ENCODE measurements around the gene IMPDH2. TPM values are rescaled to one million over a fixed set of nuclear protein-coding genes. Genes with fewer than 3 reads are reported as not detected.

The IMPDH2 gene
- total and polyA plus RNA-seq, 3 donors from 2014 or later, result 93.0 to 98.5 (median 95.0) TPM

DNA sequence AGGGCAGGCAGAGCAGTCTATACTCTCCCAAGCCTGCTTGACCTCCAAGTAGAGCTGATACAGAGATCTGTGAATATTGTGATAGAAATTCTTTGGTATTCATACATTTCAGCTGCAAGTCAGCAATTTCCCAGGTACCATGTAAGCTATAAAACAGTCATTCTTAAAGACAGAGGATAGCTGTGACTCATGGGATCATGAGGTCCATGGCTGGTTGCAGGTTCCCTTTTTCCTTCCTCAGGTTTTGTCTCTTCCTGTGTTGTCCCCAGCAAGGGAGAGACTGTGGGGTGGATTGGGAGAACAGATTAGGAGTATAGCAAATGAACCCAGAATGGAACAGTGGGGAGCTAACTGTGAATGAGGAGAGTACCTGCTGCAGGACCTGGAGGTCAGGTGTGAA lies 44.5 kb downstream of the IMPDH2 start:
- DNase-seq, result no peak
- H3K27me3 ChIP-seq, result no peaks in the 10 kb centered on the region
- H3K9me3 ChIP-seq, result no peaks in the 10 kb centered on the region
- H3K4me3 ChIP-seq, result no peak overlapping the region
- TF ChIP-seq POLR2A (IDR thresholded peaks at IDR 0.05), result no peak
- no peaks in the 10 kb centered on the region for H3K36me3 ChIP-seq (ENCODE audit: low read depth, missing control alignments)
- intact Hi-C loops (cut with DNase I; ENCODE audit: low total_unique reads), result no loop called here
- no peak overlapping the region for H3K27ac ChIP-seq
- peaks cover 6% of the 10 kb centered on the region for H3K4me1 ChIP-seq

DNA sequence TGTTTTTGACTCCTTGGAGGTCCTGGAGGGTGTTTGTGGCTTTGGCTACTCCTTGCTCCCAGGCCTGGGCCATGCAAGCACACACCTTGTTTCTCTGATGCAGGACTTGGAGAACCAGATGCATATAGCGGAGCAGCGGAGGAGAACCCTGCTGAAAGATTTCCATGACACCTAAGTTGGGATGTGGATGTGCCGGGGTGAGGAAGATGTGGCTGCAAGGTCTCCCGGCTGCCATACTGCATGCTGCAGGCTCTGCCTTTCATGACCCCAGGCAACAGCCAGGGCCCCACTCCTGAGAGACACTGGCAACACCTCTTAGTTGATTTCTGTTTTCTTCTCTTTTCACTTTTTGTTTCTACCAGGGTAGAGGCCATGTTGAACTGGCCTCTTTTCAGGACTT lies 46.1 kb downstream of the IMPDH2 start:
- H3K36me3 ChIP-seq (ENCODE audit: low read depth, missing control alignments), result no peaks in the 10 kb centered on the region
- no peaks in the 10 kb centered on the region for H3K4me1 ChIP-seq
- H3K27ac ChIP-seq, result no peak overlapping the region
- H3K27me3 ChIP-seq, result no peaks in the 10 kb centered on the region
- DNase-seq, result no peak
- no peaks in the 10 kb centered on the region for H3K9me3 ChIP-seq
- WGBS, 2 donors, result 95 to 96% methylated on average over 4 of the region's 4 CpGs
- intact Hi-C loops (cut with DNase I; ENCODE audit: low total_unique reads), result no loop called here
- no peak for TF ChIP-seq POLR2A (IDR thresholded peaks at IDR 0.05)
- no peak overlapping the region for H3K4me3 ChIP-seq

DNA sequence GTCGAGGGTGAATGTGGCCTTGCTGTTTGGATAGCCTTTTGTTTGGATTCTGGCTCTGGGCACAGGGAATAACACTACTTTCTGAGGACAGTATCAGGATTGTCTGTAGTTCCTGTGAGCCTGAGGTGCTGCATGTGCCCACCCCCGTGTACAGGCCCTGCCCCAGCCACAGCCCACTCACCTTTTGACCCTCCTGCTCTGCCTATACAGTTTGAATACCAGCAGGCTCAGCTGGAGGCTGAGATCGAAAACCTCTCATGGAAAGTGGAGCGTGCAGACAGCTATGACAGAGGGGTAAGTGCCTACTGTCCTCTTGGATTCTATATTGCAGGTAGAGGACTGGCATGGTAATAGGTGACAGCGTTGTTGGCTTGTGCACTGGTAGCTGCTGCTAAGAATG lies 46.5 kb downstream of the IMPDH2 start:
- Histone ChIP-seq H3K9me3 (no peaks in the 10 kb centered on the region), H3K27ac (no peak overlapping the region), H3K27me3 (no peaks in the 10 kb centered on the region), H3K36me3 (ENCODE audit: low read depth, missing control alignments) (no peaks in the 10 kb centered on the region), H3K4me1 (peaks cover 3% of the 10 kb centered on the region), H3K4me3 (no peak overlapping the region)
- TF ChIP-seq, protein P1, sequence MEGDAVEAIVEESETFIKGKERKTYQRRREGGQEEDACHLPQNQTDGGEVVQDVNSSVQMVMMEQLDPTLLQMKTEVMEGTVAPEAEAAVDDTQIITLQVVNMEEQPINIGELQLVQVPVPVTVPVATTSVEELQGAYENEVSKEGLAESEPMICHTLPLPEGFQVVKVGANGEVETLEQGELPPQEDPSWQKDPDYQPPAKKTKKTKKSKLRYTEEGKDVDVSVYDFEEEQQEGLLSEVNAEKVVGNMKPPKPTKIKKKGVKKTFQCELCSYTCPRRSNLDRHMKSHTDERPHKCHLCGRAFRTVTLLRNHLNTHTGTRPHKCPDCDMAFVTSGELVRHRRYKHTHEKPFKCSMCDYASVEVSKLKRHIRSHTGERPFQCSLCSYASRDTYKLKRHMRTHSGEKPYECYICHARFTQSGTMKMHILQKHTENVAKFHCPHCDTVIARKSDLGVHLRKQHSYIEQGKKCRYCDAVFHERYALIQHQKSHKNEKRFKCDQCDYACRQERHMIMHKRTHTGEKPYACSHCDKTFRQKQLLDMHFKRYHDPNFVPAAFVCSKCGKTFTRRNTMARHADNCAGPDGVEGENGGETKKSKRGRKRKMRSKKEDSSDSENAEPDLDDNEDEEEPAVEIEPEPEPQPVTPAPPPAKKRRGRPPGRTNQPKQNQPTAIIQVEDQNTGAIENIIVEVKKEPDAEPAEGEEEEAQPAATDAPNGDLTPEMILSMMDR (IDR thresholded peaks at IDR 0.05), result no peak
- TF ChIP-seq POLR2A (IDR thresholded peaks at IDR 0.05), result no peak
- DNase-seq, result no peak
- WGBS, 2 donors, result 75 to 79% methylated on average over 5 of the region's 5 CpGs
- intact Hi-C loops (cut with DNase I; ENCODE audit: low total_unique reads), result no loop called here

DNA sequence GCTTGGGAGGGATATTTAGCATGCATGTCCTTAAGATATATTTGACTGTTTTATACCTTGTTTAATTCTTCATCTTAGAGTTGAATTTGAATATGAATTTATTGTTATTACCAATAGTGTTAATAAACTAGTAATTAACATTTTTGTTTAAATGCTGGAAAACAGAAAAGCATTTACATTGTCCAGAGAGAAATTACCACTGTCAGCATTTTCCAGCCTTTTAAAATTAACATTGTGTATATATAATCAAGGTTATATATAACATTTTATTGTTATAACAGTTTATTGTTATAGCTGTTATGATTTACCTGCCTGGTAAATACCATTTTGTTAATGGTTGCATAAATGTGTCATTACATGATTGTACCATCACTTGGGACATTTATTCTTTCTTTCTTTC lies 47.2 kb downstream of the IMPDH2 start:
- intact Hi-C loops (cut with DNase I; ENCODE audit: low total_unique reads), result no loop called here
- H3K4me3 ChIP-seq, result no peak overlapping the region
- no peaks in the 10 kb centered on the region for H3K9me3 ChIP-seq
- TF ChIP-seq, protein P1 (IDR thresholded peaks at IDR 0.05), result no peak
- H3K27me3 ChIP-seq, result no peaks in the 10 kb centered on the region
- no peak for DNase-seq
- H3K4me1 ChIP-seq, result peaks cover 8% of the 10 kb centered on the region
- no peak overlapping the region for H3K27ac ChIP-seq
- no peaks in the 10 kb centered on the region for H3K36me3 ChIP-seq (ENCODE audit: low read depth, missing control alignments)

DNA sequence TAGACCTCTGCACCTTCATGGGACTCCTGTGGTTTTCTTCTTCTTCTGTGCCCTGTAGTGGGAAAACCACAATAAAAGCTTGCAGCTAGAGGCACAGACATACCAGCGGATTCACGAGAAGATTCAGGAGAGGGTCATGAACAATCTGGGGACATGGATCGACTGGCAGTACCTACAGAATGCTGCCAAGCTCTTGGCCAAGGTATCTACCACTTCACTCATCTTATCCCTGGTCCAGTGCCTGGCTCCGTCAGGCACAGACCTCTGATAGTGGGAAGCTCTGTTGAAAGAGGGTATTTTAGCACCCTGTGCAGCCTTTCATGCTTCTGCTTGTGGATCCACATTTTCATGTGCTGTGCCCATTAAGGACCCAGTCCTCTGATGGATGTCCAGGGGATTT lies 48.9 kb downstream of the IMPDH2 start:
- DNase-seq, result no peak
- intact Hi-C loops (cut with DNase I; ENCODE audit: low total_unique reads), result no loop called here
- Histone ChIP-seq H3K4me3 (no peak overlapping the region), H3K4me1 (peaks cover 8% of the 10 kb centered on the region), H3K27me3 (no peaks in the 10 kb centered on the region), H3K36me3 (ENCODE audit: low read depth, missing control alignments) (no peaks in the 10 kb centered on the region), H3K27ac (no peak overlapping the region), H3K9me3 (no peaks in the 10 kb centered on the region)
- WGBS, 2 donors, result 86 to 99% methylated on average over 4 of the region's 4 CpGs
- TF ChIP-seq, protein P1 (IDR thresholded peaks at IDR 0.05), result no peak
- TF ChIP-seq POLR2A (IDR thresholded peaks at IDR 0.05), result no peak

DNA sequence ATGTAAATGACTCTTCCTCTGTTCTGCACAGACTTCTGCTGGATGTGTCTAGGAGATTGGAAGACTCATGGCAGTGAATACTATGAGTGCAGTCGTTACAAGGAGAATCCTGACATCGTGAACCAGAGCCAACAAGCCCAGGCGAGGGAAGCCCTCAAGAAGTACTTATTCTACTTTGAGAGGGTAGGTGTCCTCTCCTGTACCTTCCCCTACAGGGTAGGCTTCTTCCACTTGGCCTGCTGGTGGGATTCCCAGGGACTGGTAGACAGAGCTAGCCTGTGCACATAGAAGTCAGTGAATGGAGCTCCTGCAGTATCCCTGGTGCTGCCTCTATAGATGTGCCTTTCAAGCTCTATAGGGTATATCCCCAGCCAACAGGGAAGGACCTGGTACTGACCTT lies 49.7 kb downstream of the IMPDH2 start:
- no peak for DNase-seq
- intact Hi-C loops (cut with DNase I; ENCODE audit: low total_unique reads), result no loop called here
- Histone ChIP-seq H3K27ac (no peak overlapping the region), H3K27me3 (no peaks in the 10 kb centered on the region), H3K4me1 (peaks cover 8% of the 10 kb centered on the region), H3K36me3 (ENCODE audit: low read depth, missing control alignments) (no peaks in the 10 kb centered on the region), H3K4me3 (no peak overlapping the region), H3K9me3 (no peaks in the 10 kb centered on the region)
- 85 to 91% methylated on average over 3 of the region's 3 CpGs for WGBS, 2 donors
- TF ChIP-seq, protein P1 (IDR thresholded peaks at IDR 0.05), result no peak
- no peak for TF ChIP-seq POLR2A (IDR thresholded peaks at IDR 0.05)

MicroRNA genes within 50 kb of the gene (microRNA counts, 767-probe panel; counts per million panel counts)
- 9,936 to 10,947 counts per million in 2 donors for microRNA hsa-miR-191-5p
- microRNA hsa-miR-425-5p, result 0 to 152 counts per million in 2 donors

Small RNA genes lying within 50 kb of the gene (microRNA-seq; reads per million reads assigned to microRNA genes)
- 15,231 to 18,667 reads per million in 2 donors for gene MIR191 (ENCODE audit: borderline number of aligned reads in 2 of 2, borderline replicate concordance in 1 of 2)
- 1,002 to 1,467 reads per million in 2 donors for gene MIR425 (ENCODE audit: borderline number of aligned reads in 2 of 2, borderline replicate concordance in 1 of 2)

Small RNA genes lying within 50 kb of the gene (small RNA-seq; reads per million reads assigned to genes)
- gene MIR191, result 1,896 to 2,457 reads per million in 2 donors
- 2.6 to 6.1 reads per million in 2 donors for gene MIR425

Other genes starting within 250 kb of the IMPDH2 start
- 100 to 1,000 TPM in 1 of 2 donors, 10 to 100 TPM in 1; 52.2 to 150 TPM for gene PRKAR2A, start 181.5 kb downstream of the IMPDH2 start, total RNA-seq
- 166 TPM for gene PRKAR2A, start 181.5 kb downstream of the IMPDH2 start, polyA plus RNA-seq (ENCODE audit: insufficient read depth, low read depth, low replicate concordance)
- gene SLC25A20, start 130.5 kb downstream of the IMPDH2 start, total RNA-seq, result 10 to 100 TPM; 13.0 to 15.7 TPM
- 19.6 TPM for gene SLC25A20, start 130.5 kb downstream of the IMPDH2 start, polyA plus RNA-seq (ENCODE audit: insufficient read depth, low read depth, low replicate concordance)
- 100 to 1,000 TPM; 127 to 157 TPM for gene ARIH2, start 110.6 kb downstream of the IMPDH2 start, total RNA-seq
- 106 TPM for gene ARIH2, start 110.6 kb downstream of the IMPDH2 start, polyA plus RNA-seq (ENCODE audit: insufficient read depth, low read depth, low replicate concordance)
- 100 to 1,000 TPM; 107 to 122 TPM for gene P4HTM, start 39.2 kb downstream of the IMPDH2 start, total RNA-seq
- 52.3 TPM for gene P4HTM, start 39.2 kb downstream of the IMPDH2 start, polyA plus RNA-seq (ENCODE audit: insufficient read depth, low read depth, low replicate concordance)
- gene WDR6, start 22.0 kb downstream of the IMPDH2 start, total RNA-seq, result 100 to 1,000 TPM; 171 to 172 TPM
- 92.0 TPM for gene WDR6, start 22.0 kb downstream of the IMPDH2 start, polyA plus RNA-seq (ENCODE audit: insufficient read depth, low read depth, low replicate concordance)
- gene DALRD3, start 10.8 kb downstream of the IMPDH2 start, total RNA-seq, result 100 to 1,000 TPM in 1 of 2 donors, 10 to 100 TPM in 1; 92.0 to 106 TPM
- 121 TPM for gene DALRD3, start 10.8 kb downstream of the IMPDH2 start, polyA plus RNA-seq (ENCODE audit: insufficient read depth, low read depth, low replicate concordance)
- gene NDUFAF3, start 7.3 kb downstream of the IMPDH2 start, total RNA-seq, result 100 to 1,000 TPM; 324 to 416 TPM
- gene NDUFAF3, start 7.3 kb downstream of the IMPDH2 start, polyA plus RNA-seq (ENCODE audit: insufficient read depth, low read depth, low replicate concordance), result 544 TPM
- gene QRICH1, start 64.7 kb upstream of the IMPDH2 start, total RNA-seq, result 100 to 1,000 TPM; 280 to 287 TPM
- 126 TPM for gene QRICH1, start 64.7 kb upstream of the IMPDH2 start, polyA plus RNA-seq (ENCODE audit: insufficient read depth, low read depth, low replicate concordance)
- 100 to 1,000 TPM; 198 to 246 TPM for gene QARS1, start 75.4 kb upstream of the IMPDH2 start, total RNA-seq
- 175 TPM for gene QARS1, start 75.4 kb upstream of the IMPDH2 start, polyA plus RNA-seq (ENCODE audit: insufficient read depth, low read depth, low replicate concordance)
- 100 to 1,000 TPM in 1 of 2 donors, 10 to 100 TPM in 1; 82.7 to 102 TPM for gene USP19, start 91.4 kb upstream of the IMPDH2 start, total RNA-seq
- gene USP19, start 91.4 kb upstream of the IMPDH2 start, polyA plus RNA-seq (ENCODE audit: insufficient read depth, low read depth, low replicate concordance), result 77.2 TPM
- gene LAMB2, start 103.7 kb upstream of the IMPDH2 start, total RNA-seq, result 100 to 1,000 TPM; 336 to 503 TPM
- 276 TPM for gene LAMB2, start 103.7 kb upstream of the IMPDH2 start, polyA plus RNA-seq (ENCODE audit: insufficient read depth, low read depth, low replicate concordance)
- 10 to 100 TPM; 34.3 to 55.0 TPM for gene CCDC71, start 136.9 kb upstream of the IMPDH2 start, total RNA-seq
- gene CCDC71, start 136.9 kb upstream of the IMPDH2 start, polyA plus RNA-seq (ENCODE audit: insufficient read depth, low read depth, low replicate concordance), result 27.6 TPM
- gene KLHDC8B, start 142.2 kb upstream of the IMPDH2 start, total RNA-seq, result 10 to 100 TPM; 56.6 to 78.2 TPM
- 55.8 TPM for gene KLHDC8B, start 142.2 kb upstream of the IMPDH2 start, polyA plus RNA-seq (ENCODE audit: insufficient read depth, low read depth, low replicate concordance)
- 10 to 100 TPM; 14.1 to 25.9 TPM for gene C3orf62, start 247.8 kb upstream of the IMPDH2 start, total RNA-seq
- gene C3orf62, start 247.8 kb upstream of the IMPDH2 start, polyA plus RNA-seq (ENCODE audit: insufficient read depth, low read depth, low replicate concordance), result 48.6 TPM

All from testis (tissue), 3 donors.